Sciatic nerve (tissue), 2 donors: ENCODE results near the gene CCN5. TPM values are rescaled to one million over a fixed set of nuclear protein-coding genes. Genes with fewer than 3 reads are reported as not detected.

Source experiments
- ATAC-seq: fragments of 200-7000 bp; cut with Tn5 transposase; one replicate; pipeline ENCODE4 v1.9.1; 2020; ENCODE audit warnings: mild to moderate bottlenecking, moderate library complexity
- DNase-seq: peaks from one replicate; pipeline ENCODE4 v3.0.0-alpha.2; 2020; ENCODE audit warnings: low spot score
- intact Hi-C: fragments of 100-400 bp; cut with DNase I; formaldehyde crosslinking; loops from one replicate; pipeline ENCODE4 v1.14.2; 2022
- total RNA-seq: library from RNA; stranded (reverse); fragmentation: NEBNext Ultra II Directional; extraction: Animal tissue kit (Norgen Biotek cat#: 25700); gene quantifications from one replicate; pipeline ENCODE4 v1.2.1, GENCODE V29; 2021
- donor health status: DM: no; HTN: no; CAD: no.
- donor health status: DM: no; HTN: no; CAD: no.

Gene CCN5
- total RNA-seq, 1 donor from 2014 or later: 147 TPM

DNA sequence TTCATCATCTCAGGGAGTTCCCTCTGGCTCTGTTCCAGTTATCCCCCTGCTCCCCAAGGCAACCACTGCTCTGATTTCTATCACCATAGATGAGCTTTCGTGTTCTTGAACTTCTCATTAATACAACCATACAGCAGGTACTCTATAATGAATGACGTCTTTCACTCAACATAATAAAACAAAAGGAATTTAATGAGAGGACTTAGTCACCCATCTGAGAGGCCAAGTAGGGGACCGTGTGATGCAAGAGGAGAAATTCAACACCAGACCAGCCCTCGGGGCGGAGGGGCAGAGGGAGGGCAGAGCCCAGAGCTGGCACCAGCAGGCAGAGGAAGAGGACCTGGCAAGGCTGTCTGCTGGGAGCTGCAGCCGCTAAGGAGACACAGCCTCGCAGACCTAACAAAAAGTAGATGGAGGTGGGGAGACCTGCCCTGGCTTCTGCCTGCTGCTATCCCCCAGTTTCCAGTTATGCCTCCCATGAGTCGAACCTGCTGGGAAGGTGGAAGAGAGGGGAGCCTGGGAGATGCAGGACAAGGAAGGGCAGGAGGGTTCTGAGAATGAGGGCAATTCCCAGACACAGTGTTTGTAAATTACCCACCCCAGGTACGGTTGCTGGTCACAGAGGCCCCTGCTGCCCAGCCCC lies 13.8 kb downstream of the CCN5 start:
- intact Hi-C loops: no loop called here
- ATAC-seq (peak; percentile 82), DNase-seq (no peak)

- no peak for DNase-seq
- intact Hi-C loops: no loop called here
- no peak for ATAC-seq
These were observed 15.3 kb downstream of the CCN5 start for GRCh38 chr20:44730441-44730840.

GRCh38 chr20:44731657-44732056 lies 16.5 kb downstream of the CCN5 start:
- intact Hi-C loops: no loop called here
- ATAC-seq (no peak), DNase-seq (no peak)

GRCh38 chr20:44732327-44732726 lies 17.2 kb downstream of the CCN5 start:
- no peak for DNase-seq
- intact Hi-C loops: no loop called here
- no peak for ATAC-seq

- DNase-seq (peak; percentile 84), ATAC-seq (peak; percentile 41)
- intact Hi-C loops: loop anchor here (1.0 kb wide), 1 partner anchor 48 kb away; no protein-coding TSS in a partner anchor
These were observed 18.3 kb downstream of the CCN5 start for GRCh38 chr20:44733341-44734069.

DNA sequence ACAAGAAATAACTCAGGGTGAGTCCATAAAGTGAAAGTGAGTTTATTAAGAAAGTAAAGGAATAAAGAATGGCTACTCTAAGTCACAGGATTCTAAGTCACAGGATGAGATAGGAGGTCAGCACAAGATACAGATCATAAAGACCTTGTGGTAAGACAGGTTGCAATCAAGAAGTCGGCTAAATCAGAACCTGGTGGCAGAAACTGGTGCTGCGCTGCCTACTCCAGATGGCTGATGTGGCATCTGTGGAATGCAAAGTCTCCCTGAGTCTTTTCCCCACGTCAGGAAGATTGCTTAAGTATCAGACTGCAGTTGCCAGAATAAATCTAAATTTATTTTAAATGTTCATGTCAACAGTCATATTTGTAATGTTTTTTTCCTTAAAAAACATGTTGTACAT lies 19.8 kb downstream of the CCN5 start:
- ATAC-seq (no peak), DNase-seq (no peak)
- intact Hi-C loops: no loop called here

- DNase-seq (no peak), ATAC-seq (no peak)
- intact Hi-C loops: no loop called here
These were observed 20.6 kb downstream of the CCN5 start for GRCh38 chr20:44735816-44736169.

GRCh38 chr20:44736170-44737021 lies 21.2 kb downstream of the CCN5 start:
- ATAC-seq: peak; percentile 93
- intact Hi-C loops: no loop called here
- peak; percentile 71 for DNase-seq

DNA sequence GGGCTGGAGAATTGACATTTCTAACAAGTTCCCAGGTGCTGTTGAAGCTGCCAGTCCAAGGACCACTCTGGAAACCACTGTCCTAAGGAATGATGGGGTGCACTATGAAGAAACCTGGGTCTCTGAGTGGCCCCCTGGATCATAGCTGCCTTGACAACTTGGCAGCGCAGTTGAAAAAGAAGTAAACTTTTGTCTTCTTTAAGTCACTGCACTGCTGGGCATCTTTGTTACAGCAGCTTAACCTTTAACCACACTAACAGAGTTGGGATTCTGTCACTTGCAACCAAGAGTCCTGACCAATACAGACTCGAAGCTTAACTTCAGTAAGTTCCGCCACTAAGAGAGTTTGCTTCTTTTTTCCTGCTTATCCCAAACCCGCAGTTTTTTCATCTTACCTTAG lies 21.9 kb downstream of the CCN5 start:
- no peak for ATAC-seq

DNA sequence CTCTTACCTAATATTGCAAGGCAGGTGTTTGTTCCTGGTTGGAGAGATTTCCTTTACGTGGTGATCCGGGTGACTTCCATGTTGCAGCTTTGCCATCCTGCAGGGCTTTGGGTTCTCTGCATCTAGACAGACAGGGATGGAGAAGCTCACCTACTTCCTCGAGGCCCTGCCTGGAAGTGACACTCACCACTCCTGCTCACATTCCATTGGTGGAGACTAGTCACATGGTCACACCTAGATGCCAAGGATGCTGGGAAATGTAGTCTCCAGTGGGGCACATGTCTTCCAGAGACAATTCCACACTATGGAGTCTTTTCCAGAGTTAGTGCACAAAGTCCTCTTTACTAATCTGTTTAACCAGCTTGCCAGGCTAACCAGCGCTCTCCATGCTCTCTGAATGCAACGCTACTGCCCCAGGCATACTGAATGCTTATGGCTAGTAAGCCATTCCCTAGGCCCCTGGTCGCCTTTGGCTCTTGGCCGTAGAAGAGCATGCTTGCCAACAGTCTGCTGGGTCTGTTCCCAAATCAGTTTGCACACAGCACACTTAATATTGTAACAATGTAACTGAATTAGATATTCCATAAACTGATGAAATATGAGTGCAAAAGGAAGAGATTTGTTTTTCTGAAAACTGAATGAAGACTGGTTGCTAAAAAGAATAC lies 23.8 kb downstream of the CCN5 start:
- DNase-seq (peak; percentile 75), ATAC-seq (peak; percentile 83)
- intact Hi-C loops: no loop called here

More for the DNA sequence above, 21.9 kb downstream of the CCN5 start:
- intact Hi-C loops: no loop called here
- DNase-seq: no peak

DNA sequence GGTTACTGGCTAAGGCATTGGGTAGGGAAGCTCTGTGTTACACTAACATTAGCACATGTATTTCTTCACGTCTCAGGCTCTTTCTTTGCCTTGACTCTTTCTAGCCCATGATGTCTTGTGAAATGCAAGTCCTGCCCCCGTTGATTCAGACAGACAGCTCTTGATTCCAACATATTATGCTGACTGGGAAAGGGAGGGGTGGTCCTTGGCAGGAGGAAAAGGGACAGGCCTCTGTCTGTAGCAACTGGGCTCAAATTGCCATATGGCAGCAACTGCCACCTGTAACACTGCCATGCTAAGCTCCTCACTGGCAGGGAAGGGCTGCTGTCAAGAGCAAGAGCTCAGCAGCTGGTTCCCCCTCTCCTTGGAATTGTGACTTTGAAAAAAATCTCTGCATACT lies 24.8 kb downstream of the CCN5 start:
- DNase-seq: no peak
- intact Hi-C loops: no loop called here
- ATAC-seq: no peak

DNA sequence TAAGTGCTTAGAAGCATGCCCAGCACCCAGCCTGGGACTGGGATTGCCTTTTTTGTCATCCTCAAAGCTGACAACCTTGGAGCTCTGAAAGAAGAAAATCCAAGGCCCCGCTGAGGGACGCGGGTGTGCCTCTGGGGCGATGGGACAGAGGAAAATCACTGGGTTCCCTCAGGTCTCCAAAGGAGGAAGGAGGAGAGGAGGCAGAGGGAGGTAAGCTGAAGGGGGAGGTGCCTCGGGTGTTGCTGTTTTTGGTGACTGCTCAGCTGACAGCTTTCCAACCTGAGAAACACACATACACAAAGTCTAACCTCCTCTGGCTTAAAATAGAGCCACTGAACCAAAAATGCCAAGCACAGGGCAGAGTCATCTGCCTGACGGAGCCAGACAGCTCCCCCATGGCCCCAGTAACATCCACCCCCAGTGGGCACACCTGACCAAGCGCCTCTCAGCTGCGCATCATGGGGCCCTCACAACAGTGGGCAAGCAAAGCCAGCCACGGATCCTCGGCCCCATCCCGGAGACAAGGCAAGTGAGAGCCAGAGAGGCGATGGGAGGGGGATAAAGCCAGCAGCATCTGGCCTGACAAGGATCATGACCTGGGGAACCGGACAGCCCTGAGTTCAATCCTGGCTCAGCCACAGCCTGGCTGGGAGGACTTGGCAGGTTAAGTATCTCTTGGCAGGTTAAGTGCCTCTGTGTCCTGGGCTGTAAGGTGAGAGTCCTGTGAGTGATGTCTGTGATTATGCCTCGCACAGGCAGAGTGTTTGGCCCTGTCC lies 27.3 kb downstream of the CCN5 start:
- DNase-seq (no peak), ATAC-seq (no peak)
- intact Hi-C loops: no loop called here

DNA sequence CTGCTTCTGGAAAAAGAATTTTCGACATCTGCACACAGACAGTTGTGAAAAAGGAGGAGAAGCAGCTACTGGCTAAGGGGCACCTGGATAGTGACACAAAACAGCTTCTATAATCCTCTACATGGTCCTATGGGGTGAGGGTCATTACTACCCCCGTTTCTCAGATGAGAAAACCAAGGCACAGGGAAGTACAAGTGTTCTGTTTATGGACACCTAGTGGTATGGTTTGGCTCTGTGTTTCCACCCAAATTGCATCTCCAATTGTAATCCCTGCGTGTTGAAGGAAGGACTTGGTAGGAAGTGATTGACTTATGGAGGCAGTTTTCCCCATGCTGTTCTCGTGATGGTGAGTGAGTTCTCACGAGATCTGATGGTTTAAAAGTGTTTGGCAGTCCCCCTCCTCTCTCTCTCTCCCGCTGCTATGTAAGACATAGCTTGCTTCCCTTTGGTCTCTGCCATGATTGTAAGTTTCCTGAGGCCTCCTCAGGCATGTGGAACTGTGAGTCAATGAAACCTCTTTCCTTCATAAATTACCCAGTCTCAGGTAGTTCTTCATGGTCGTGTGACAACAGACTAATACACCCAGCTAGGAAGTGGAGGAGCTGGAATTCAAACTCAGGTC lies 28.0 kb downstream of the CCN5 start:
- DNase-seq (no peak), ATAC-seq (no peak)
- intact Hi-C loops: no loop called here

DNA sequence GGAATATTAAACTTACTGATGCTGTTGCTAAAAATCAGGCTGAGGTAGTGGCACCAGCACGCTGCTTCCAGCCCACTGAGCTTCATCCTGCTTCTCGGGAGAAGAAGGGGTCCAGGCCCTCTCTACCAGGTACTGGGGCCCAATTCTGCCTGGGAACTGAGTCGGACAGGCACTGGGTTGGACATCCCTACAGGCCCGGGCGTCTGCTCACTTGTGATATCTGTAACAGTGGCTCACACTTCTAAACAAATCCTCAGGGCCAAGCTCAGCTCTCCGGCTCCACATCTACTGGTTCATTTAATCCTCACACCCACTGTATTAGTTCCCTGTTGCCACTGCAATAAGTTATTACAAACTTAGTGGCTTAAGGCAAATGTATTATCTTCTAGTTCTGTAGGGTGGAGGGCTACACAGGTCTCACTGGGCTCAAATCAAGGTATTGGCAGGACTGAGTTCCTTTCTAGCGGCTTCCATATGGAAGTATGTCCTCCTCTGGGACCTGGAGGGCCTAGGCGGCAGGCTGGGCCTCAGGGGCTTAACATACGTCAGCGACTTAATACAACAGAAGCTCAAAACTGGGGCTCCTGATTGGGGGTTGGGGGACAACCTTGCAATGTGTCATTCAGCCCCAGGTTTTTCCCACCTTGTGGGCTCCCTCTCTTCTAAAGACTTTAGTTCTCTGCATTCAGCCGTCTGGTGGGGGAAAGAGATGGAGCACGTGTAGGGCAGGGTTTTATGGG lies 28.9 kb downstream of the CCN5 start:
- DNase-seq (no peak), ATAC-seq (no peak)
- intact Hi-C loops: no loop called here

DNA sequence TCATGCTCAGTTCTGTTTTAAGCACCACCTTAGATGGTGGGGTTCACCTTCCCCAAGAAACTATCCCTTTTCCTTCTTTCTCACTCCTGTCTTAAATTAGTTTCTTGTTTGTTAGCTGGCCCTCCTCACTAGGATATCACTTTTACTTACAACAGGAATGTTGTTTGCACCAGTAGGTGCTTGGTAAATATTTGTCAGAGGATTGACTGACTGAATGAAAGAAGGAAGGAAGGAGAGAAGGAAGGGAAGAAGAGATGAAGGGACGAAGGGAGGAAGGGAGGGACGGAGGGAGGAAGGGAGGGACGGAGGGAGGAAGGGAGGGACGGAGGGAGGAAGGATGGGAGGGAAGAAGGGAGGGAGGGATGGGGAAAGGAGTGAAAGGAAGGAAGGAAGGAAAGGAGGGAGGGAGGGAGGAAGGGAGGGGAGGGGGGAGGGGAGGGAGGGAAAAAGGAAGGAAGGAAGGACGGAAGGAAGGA lies 30.0 kb downstream of the CCN5 start:
- intact Hi-C loops: loop anchor here (5.0 kb wide), 1 partner anchor 122 kb away; no protein-coding TSS in a partner anchor
- ATAC-seq: no peak
- no peak for DNase-seq

- intact Hi-C loops: loop anchor here (5.0 kb wide), 1 partner anchor 122 kb away; no protein-coding TSS in a partner anchor
- ATAC-seq (peak; percentile 77), DNase-seq (peak; percentile 77)
These were observed 30.6 kb downstream of the CCN5 start, which contains the start of gene KCNK15 for GRCh38 chr20:44745598-44746366. Gene KCNK15, plus strand, starts transcription at chr20:44745865. Its CDS starts 46 bp downstream, at chr20:44745911.
